ENCODE results near the gene SIGLEC7.

GRCh38 chr19:51141181-51141580 lies 920 bp upstream of the SIGLEC7 start:
- no peak for TF ChIP-seq ZNF704 (tag by site-specific recombination; IDR thresholded peaks at IDR 0.05)
- no peak for TF ChIP-seq ZNF416 (tag by site-specific recombination; IDR thresholded peaks at IDR 0.05)
- no peak for TF ChIP-seq CTCF (tag by site-specific recombination; IDR thresholded peaks at IDR 0.05)
- TF ChIP-seq ZNF670 (tag by site-specific recombination; IDR thresholded peaks at IDR 0.05; ENCODE audit: low read depth), result no peak
- no peak for TF ChIP-seq ZNF26 (tag by site-specific recombination; IDR thresholded peaks at IDR 0.05)
- TF ChIP-seq ZNF660 (tag by site-specific recombination; IDR thresholded peaks at IDR 0.05), result no peak
- no peak for TF ChIP-seq ZNF792 (tag by site-specific recombination; IDR thresholded peaks at IDR 0.05)
- TF ChIP-seq ZBTB48 (tag by site-specific recombination; IDR thresholded peaks at IDR 0.05), result no peak

Data from HEK293 (cell line).